DND-41 (cell line): ENCODE results near the gene APPBP2.
"Not testable (repeated sequence)": the region's sequence is repeated elsewhere in the genome, so short reads cannot be mapped to it uniquely, and the experiment has no call there.

Source experiments
- ATAC-seq: fragments of 200-7000 bp; cut with Tn5 transposase; 3 replicates; pipeline ENCODE4 v1.9.1; 2021; ENCODE audit warnings: low read depth; ENCODE audit not compliant: insufficient read depth
- DNase-seq: peaks from one replicate; pipeline ENCODE4 v3.0.0-alpha.2; 2020
- H2AFZ ChIP-seq: 2 replicates; pipeline ENCODE4 v1.6.0; 2012; ENCODE audit warnings: low read depth, low read length
- H3K27ac ChIP-seq: 2 replicates; pipeline ENCODE4 v1.5.1; 2012; ENCODE audit warnings: low read length, inconsistent platforms
- H3K27me3 ChIP-seq: fragments of 200-600 bp; sonication (generic); 2 replicates; pipeline ENCODE4 v1.6.0; 2012; ENCODE audit warnings: low read length, mild to moderate bottlenecking, inconsistent platforms; ENCODE audit not compliant: insufficient read depth, poor library complexity
- H3K36me3 ChIP-seq: 2 replicates; pipeline ENCODE4 v1.5.1; 2012; ENCODE audit warnings: low read length, inconsistent platforms; ENCODE audit not compliant: insufficient read depth
- H3K4me1 ChIP-seq: 2 replicates; pipeline ENCODE4 v1.5.1; 2012; ENCODE audit warnings: mild to moderate bottlenecking, low read length; ENCODE audit not compliant: insufficient read depth
- H3K4me2 ChIP-seq: 2 replicates; pipeline ENCODE4 v1.6.0; 2012; ENCODE audit warnings: mild to moderate bottlenecking, moderate library complexity, low read length, inconsistent platforms; ENCODE audit not compliant: insufficient read depth
- H3K4me3 ChIP-seq, 2 experiments: fragments of 200-600 bp in 1 of 2; shearing (Covaris generic) in 1 of 2; 2 replicates each; pipeline ENCODE4 v1.5.1; 2012 to 2016; ENCODE audit warnings: inconsistent platforms in 2 of 2, low read length in 2 of 2, mild to moderate bottlenecking in 2 of 2, low read depth in 1 of 2, moderate library complexity in 1 of 2
- H3K79me2 ChIP-seq: 2 replicates; pipeline ENCODE4 v1.6.0; 2012; ENCODE audit warnings: low read length, inconsistent platforms; ENCODE audit not compliant: insufficient read depth
- H3K9ac ChIP-seq: 2 replicates; pipeline ENCODE4 v1.6.0; 2012; ENCODE audit warnings: low read depth, mild to moderate bottlenecking, inconsistent platforms, low read length, moderate library complexity
- H3K9me3 ChIP-seq: 2 replicates; pipeline ENCODE4 v1.5.1; 2012; ENCODE audit warnings: low read length, moderate library complexity, mild to moderate bottlenecking, inconsistent platforms; ENCODE audit not compliant: insufficient read depth, severe bottlenecking
- H4K20me1 ChIP-seq: 2 replicates; pipeline ENCODE4 v1.6.0; 2012; ENCODE audit warnings: low read length; ENCODE audit not compliant: insufficient read depth
- EZH2 ChIP-seq: IDR thresholded peaks from 3 replicates; pipeline ENCODE4 v1.6.1; 2012; ENCODE audit warnings: borderline replicate concordance, low read depth, mild to moderate bottlenecking, moderate library complexity, low read length, inconsistent platforms; ENCODE audit not compliant: severe bottlenecking
- TF ChIP-seq, protein P1 (sequence below): IDR thresholded peaks from 2 replicates; pipeline ENCODE4 v1.5.1; 2012; ENCODE audit warnings: borderline replicate concordance, low read length, moderate library complexity, mild to moderate bottlenecking; ENCODE audit not compliant: poor library complexity, severe bottlenecking; ENCODE audit errors: extremely low read depth

Gene APPBP2

GRCh38 chr17:60491771-60492170, 34.3 kb downstream of the APPBP2 start:
- no peak overlapping the region for H3K9ac ChIP-seq
- no peak overlapping the region for H3K4me2 ChIP-seq
- ATAC-seq (no peak), DNase-seq (peak; percentile 19)
- peaks cover 84% of the 10 kb centered on the region for H3K36me3 ChIP-seq
- peaks cover 31% of the 10 kb centered on the region for H3K9me3 ChIP-seq
- H3K4me3 ChIP-seq, result no peak overlapping the region
- no peaks in the 10 kb centered on the region for H3K4me1 ChIP-seq
- H3K27ac ChIP-seq, result no peak overlapping the region
- H2AFZ ChIP-seq, result no peak overlapping the region
- TF ChIP-seq, protein P1, sequence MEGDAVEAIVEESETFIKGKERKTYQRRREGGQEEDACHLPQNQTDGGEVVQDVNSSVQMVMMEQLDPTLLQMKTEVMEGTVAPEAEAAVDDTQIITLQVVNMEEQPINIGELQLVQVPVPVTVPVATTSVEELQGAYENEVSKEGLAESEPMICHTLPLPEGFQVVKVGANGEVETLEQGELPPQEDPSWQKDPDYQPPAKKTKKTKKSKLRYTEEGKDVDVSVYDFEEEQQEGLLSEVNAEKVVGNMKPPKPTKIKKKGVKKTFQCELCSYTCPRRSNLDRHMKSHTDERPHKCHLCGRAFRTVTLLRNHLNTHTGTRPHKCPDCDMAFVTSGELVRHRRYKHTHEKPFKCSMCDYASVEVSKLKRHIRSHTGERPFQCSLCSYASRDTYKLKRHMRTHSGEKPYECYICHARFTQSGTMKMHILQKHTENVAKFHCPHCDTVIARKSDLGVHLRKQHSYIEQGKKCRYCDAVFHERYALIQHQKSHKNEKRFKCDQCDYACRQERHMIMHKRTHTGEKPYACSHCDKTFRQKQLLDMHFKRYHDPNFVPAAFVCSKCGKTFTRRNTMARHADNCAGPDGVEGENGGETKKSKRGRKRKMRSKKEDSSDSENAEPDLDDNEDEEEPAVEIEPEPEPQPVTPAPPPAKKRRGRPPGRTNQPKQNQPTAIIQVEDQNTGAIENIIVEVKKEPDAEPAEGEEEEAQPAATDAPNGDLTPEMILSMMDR, result no peak
- TF ChIP-seq EZH2, result no peak
- 0 out of 2 replicates have a peak, but pooled peaks cover under 1% of the 10 kb centered on the region for H3K79me2 ChIP-seq
- H4K20me1 ChIP-seq, result no peaks in the 10 kb centered on the region
- H3K27me3 ChIP-seq, result no peaks in the 10 kb centered on the region

DNA sequence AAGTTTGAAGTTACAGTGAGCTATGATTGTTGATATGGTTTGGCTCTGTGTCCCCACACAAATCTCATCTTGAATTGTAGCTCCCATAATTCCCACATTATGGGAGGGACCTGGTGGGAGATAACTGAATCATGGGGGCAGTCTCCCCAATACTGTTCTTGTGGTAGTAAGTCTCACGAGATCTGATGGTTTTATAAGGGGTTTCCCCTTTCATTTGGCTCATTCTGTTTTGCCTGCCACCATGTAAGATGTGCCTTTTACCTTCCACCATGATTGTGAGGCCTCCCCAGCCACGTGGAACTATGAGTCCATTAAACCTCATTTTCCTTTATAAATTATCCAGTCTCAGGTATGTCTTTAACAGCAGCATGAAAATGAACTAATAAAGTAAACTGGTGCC, 35.4 kb downstream of the APPBP2 start:
- not testable (repeated sequence) for H3K79me2 ChIP-seq, H3K4me2 ChIP-seq, ATAC-seq, H3K4me3 ChIP-seq, H4K20me1 ChIP-seq, H3K27ac ChIP-seq, H3K4me1 ChIP-seq, H3K27me3 ChIP-seq, H2AFZ ChIP-seq, H3K9ac ChIP-seq, DNase-seq
- peaks cover 31% of the 10 kb centered on the region for H3K9me3 ChIP-seq
- H3K36me3 ChIP-seq, result peaks cover 72% of the 10 kb centered on the region

DNA sequence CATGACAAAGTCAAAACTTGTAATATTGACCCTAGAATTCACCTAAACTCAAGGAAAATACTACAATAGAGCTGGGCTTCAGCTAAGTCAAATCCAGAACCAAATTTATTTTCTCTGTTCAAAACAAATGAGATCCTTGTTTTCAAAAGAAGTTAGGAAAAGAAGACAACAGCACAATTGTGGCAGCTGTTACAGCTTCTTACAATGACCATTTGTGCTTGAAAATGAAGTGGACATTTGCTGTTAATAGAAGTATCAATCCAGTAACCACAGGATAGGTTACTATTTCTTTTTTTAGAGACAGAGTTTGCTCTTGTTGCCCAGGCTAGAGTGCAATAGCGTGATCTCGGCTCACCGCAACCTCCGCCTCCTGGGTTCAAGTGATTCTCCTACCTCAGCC, 44.4 kb downstream of the APPBP2 start:
- Histone ChIP-seq H3K27me3 (no peaks in the 10 kb centered on the region), H3K27ac (no peak overlapping the region), H3K9ac (no peak overlapping the region), H3K9me3 (no peaks in the 10 kb centered on the region), H2AFZ (no peak overlapping the region), H3K4me3 (no peak overlapping the region), H3K79me2 (no peaks in the 10 kb centered on the region), H3K36me3 (peaks cover 14% of the 10 kb centered on the region; the same call in 1 of the 2 replicates), H4K20me1 (no peaks in the 10 kb centered on the region), H3K4me2 (no peak overlapping the region), H3K4me1 (no peaks in the 10 kb centered on the region)
- ATAC-seq (no peak), DNase-seq (no peak)
- TF ChIP-seq, protein P1, result no peak
- TF ChIP-seq EZH2, result no peak

- DNase-seq (no peak), ATAC-seq (no peak)
- Histone ChIP-seq H3K4me3 (no peak overlapping the region), H3K4me2 (no peak overlapping the region), H3K27me3 (no peaks in the 10 kb centered on the region), H3K36me3 (peaks cover 41% of the 10 kb centered on the region), H4K20me1 (no peaks in the 10 kb centered on the region), H2AFZ (no peak overlapping the region), H3K4me1 (peaks cover 15% of the 10 kb centered on the region; the same call in 1 of the 2 replicates), H3K79me2 (no peaks in the 10 kb centered on the region), H3K9me3 (no peaks in the 10 kb centered on the region), H3K27ac (no peak overlapping the region), H3K9ac (no peak overlapping the region)
- TF ChIP-seq EZH2, result no peak
- TF ChIP-seq, protein P1, result no peak
These were observed 52.3 kb downstream of the APPBP2 start for GRCh38 chr17:60473788-60474187.
